H1 (cell line): Measurements from ENCODE around the gene CBLN1. TPM values are rescaled to one million over a fixed set of nuclear protein-coding genes. Genes with fewer than 3 reads are reported as not detected.

Source experiments
- CTCF ChIA-PET: fragments of 300-600 bp; sonication (Branson Sonifier 250); formaldehyde crosslinking; loops from one replicate; lab custom pipeline; 2021; ENCODE audit not compliant: partially characterized antibody; lab: Charles Lee
- POLR2A ChIA-PET: fragments of 300-600 bp; sonication (Branson Sonifier 250); formaldehyde crosslinking; loops from one replicate; lab custom pipeline; 2021; ENCODE audit warnings: inconsistent platforms; ENCODE audit not compliant: partially characterized antibody; lab: Charles Lee
- DNase-seq, 2 experiments: peaks; one replicate each; pipeline versions ENCODE4 v3.0.0 to v3.0.0-alpha.2; 2010 to 2022; ENCODE audit warnings: low spot score in 2 of 2, low read depth in 1 of 2, mixed read lengths in 1 of 2
- FAIRE-seq: peaks from 2 replicates; lab custom pipeline; 2011; peaks lifted over from hg19 to GRCh38; lab: Jason Lieb, UNC
- H2AFZ ChIP-seq: 2 replicates; pipeline ENCODE4 v1.8.1; 2012; ENCODE audit warnings: low read length, inconsistent platforms
- H2AK5ac ChIP-seq: 2 replicates; pipeline ENCODE4 v1.6.1; 2013; ENCODE audit warnings: low read depth, low read length
- H2BK120ac ChIP-seq: replicated peaks from 2 replicates; pipeline ENCODE3; 2013; ENCODE audit warnings: low read depth, low read length, inconsistent platforms
- H2BK12ac ChIP-seq: 2 replicates; pipeline ENCODE4 v1.6.1; 2013; ENCODE audit warnings: low read depth, low read length
- H2BK15ac ChIP-seq: 2 replicates; pipeline ENCODE4 v1.6.1; 2013; ENCODE audit warnings: low read length
- H2BK20ac ChIP-seq: 2 replicates; pipeline ENCODE4 v1.6.1; 2013; ENCODE audit warnings: low read length
- H2BK5ac ChIP-seq: 2 replicates; pipeline ENCODE4 v1.6.1; 2013; ENCODE audit warnings: low read depth, low read length
- H3K14ac ChIP-seq: 2 replicates; pipeline ENCODE4 v1.6.1; 2013; ENCODE audit warnings: inconsistent platforms; ENCODE audit not compliant: insufficient read length
- H3K18ac ChIP-seq: 2 replicates; pipeline ENCODE4 v1.6.1; 2013; ENCODE audit warnings: low read length; ENCODE audit errors: extremely low read depth
- H3K23ac ChIP-seq: 2 replicates; pipeline ENCODE4 v1.6.1; 2013; ENCODE audit warnings: inconsistent platforms; ENCODE audit not compliant: insufficient read length
- H3K23me2 ChIP-seq: 2 replicates; pipeline ENCODE4 v1.6.1; 2013; ENCODE audit warnings: low read depth, low read length
- H3K27ac ChIP-seq: 2 replicates; pipeline ENCODE4 v1.6.1; 2011; ENCODE audit warnings: low read depth, low read length, inconsistent platforms
- H3K27me3 ChIP-seq, 4 experiments: replicated peaks in 1 of 4; 1 replicate in 1 of 4; 2 replicates in 3 of 4; pipeline versions ENCODE4 v1.6.1 to v1.8.1; 2011 to 2013; ENCODE audit warnings: low read length in 3 of 4, mild to moderate bottlenecking in 3 of 4, inconsistent platforms in 2 of 4, mixed read lengths in 2 of 4, moderate library complexity in 1 of 4; ENCODE audit not compliant: control insufficient read depth in 3 of 4, insufficient read depth in 3 of 4; ENCODE audit errors: extremely low read depth in 1 of 4
- H3K36me3 ChIP-seq, 4 experiments: 2 replicates each; pipeline versions ENCODE4 v1.6.1 to v1.8.1; 2011 to 2013; ENCODE audit warnings: mild to moderate bottlenecking in 4 of 4, low read length in 3 of 4, moderate library complexity in 2 of 4, control low read depth in 1 of 4, inconsistent platforms in 1 of 4; ENCODE audit not compliant: insufficient read depth in 4 of 4, control insufficient read depth in 2 of 4
- H3K4ac ChIP-seq: replicated peaks from 2 replicates; pipeline ENCODE3; 2013; ENCODE audit warnings: low read length, low read depth, mixed read lengths, inconsistent platforms; ENCODE audit not compliant: insufficient read length
- H3K4me1 ChIP-seq, 4 experiments: replicated peaks in 1 of 4; 1 replicate in 1 of 4; 2 replicates in 3 of 4; pipeline versions ENCODE4 v1.6.1 to v1.8.1; 2011 to 2013; ENCODE audit warnings: low read length in 3 of 4, inconsistent platforms in 2 of 4, mixed read lengths in 1 of 4; ENCODE audit not compliant: insufficient read depth in 4 of 4, control insufficient read depth in 3 of 4
- H3K4me2 ChIP-seq, 2 experiments: 2 replicates each; pipeline versions ENCODE4 v1.6.1 to v1.8.1; 2011 to 2013; ENCODE audit warnings: low read depth in 2 of 2, low read length in 2 of 2, control low read depth in 1 of 2, inconsistent platforms in 1 of 2, mild to moderate bottlenecking in 1 of 2; ENCODE audit not compliant: insufficient read depth in 1 of 2
- H3K4me3 ChIP-seq, 4 experiments: fragments of 200-600, 300-600 bp in 1 of 4; sonication (generic), shearing (Covaris generic), sonication (Bioruptor Twin) in 1 of 4; 2 replicates each; pipeline versions ENCODE4 v1.5.1 to v1.8.1; 2011 to 2016; ENCODE audit warnings: low read length in 4 of 4, low read depth in 3 of 4, control low read depth in 2 of 4, inconsistent platforms in 2 of 4, mild to moderate bottlenecking in 2 of 4, mixed read lengths in 1 of 4, moderate library complexity in 1 of 4; ENCODE audit not compliant: insufficient read depth in 2 of 4; ENCODE audit errors: extremely low read depth in 1 of 4
- H3K56ac ChIP-seq: replicated peaks from 2 replicates; pipeline ENCODE3; 2013; ENCODE audit warnings: low read depth, mild to moderate bottlenecking, mixed read lengths, low read length, inconsistent platforms; ENCODE audit not compliant: insufficient read length
- H3K79me1 ChIP-seq: 2 replicates; pipeline ENCODE4 v1.6.1; 2013; ENCODE audit warnings: low read depth, low read length, control low read depth
- H3K79me2 ChIP-seq, 2 experiments: 2 replicates each; pipeline versions ENCODE4 v1.6.1 to v1.8.1; 2012 to 2013; ENCODE audit warnings: low read length in 2 of 2, mild to moderate bottlenecking in 2 of 2, inconsistent platforms in 1 of 2; ENCODE audit not compliant: insufficient read depth in 2 of 2, control insufficient read depth in 1 of 2
- H3K9ac ChIP-seq, 4 experiments: replicated peaks in 1 of 4; 1 replicate in 1 of 4; 2 replicates in 3 of 4; pipeline versions ENCODE4 v1.6.1 to v1.8.1; 2011 to 2013; ENCODE audit warnings: low read depth in 3 of 4, low read length in 3 of 4, control low read depth in 2 of 4, mild to moderate bottlenecking in 2 of 4, moderate library complexity in 2 of 4, inconsistent platforms in 1 of 4; ENCODE audit errors: extremely low read depth in 1 of 4
- H3K9me3 ChIP-seq, 2 experiments: 2 replicates each; pipeline versions ENCODE4 v1.6.1 to v1.8.1; 2012 to 2013; ENCODE audit warnings: mild to moderate bottlenecking in 2 of 2, moderate library complexity in 2 of 2, control low read depth in 1 of 2, inconsistent platforms in 1 of 2, low read depth in 1 of 2, low read length in 1 of 2, mixed read lengths in 1 of 2; ENCODE audit not compliant: insufficient read depth in 2 of 2
- H4K20me1 ChIP-seq, 2 experiments: replicated peaks in 1 of 2; 2 replicates each; pipeline versions ENCODE3 to v1.8.1; 2011 to 2013; ENCODE audit warnings: inconsistent platforms in 2 of 2, low read length in 2 of 2, mild to moderate bottlenecking in 1 of 2; ENCODE audit not compliant: insufficient read depth in 2 of 2, control insufficient read depth in 1 of 2
- H4K5ac ChIP-seq: 2 replicates; pipeline ENCODE4 v1.6.1; 2013; ENCODE audit warnings: low read length, low read depth, mixed read lengths, inconsistent platforms; ENCODE audit not compliant: insufficient read length
- H4K8ac ChIP-seq: 2 replicates; pipeline ENCODE4 v1.8.0; 2013; ENCODE audit warnings: mild to moderate bottlenecking, moderate library complexity, low read length, inconsistent platforms; ENCODE audit not compliant: insufficient read depth; ENCODE audit errors: extremely low read depth
- H4K91ac ChIP-seq: replicated peaks from 2 replicates; pipeline ENCODE3; 2013; ENCODE audit warnings: low read length, mixed read lengths, inconsistent platforms; ENCODE audit not compliant: insufficient read length
- BRCA1 ChIP-seq: IDR thresholded peaks from 2 replicates; pipeline ENCODE4 v1.6.1; 2012; ENCODE audit warnings: low read depth, low read length, improper control_type of control experiment
- E2F6 ChIP-seq: IDR thresholded peaks from 2 replicates; pipeline ENCODE4 v1.6.1; 2012; ENCODE audit warnings: inconsistent platforms
- EP300 ChIP-seq, 2 experiments: IDR thresholded peaks; 1 replicate in 1 of 2; 2 replicates in 1 of 2; pipeline ENCODE4 v1.6.1; 2011 to 2012; ENCODE audit warnings: low read depth in 2 of 2, low read length in 2 of 2, mild to moderate bottlenecking in 2 of 2, borderline replicate concordance in 1 of 2, inconsistent platforms in 1 of 2, moderate library complexity in 1 of 2
- POLR2A ChIP-seq, 2 experiments: IDR thresholded peaks; 1 replicate in 1 of 2; 2 replicates in 1 of 2; pipeline ENCODE4 v1.6.1; 2011; ENCODE audit warnings: low read depth in 2 of 2, low read length in 2 of 2, mild to moderate bottlenecking in 2 of 2; ENCODE audit errors: control extremely low read depth in 1 of 2
- POLR2AphosphoS5 ChIP-seq: IDR thresholded peaks from 2 replicates; pipeline ENCODE4 v1.6.1; 2011; ENCODE audit warnings: low read depth, low read length
- POU5F1 ChIP-seq: IDR thresholded peaks from 2 replicates; pipeline ENCODE4 v1.6.1; 2011; ENCODE audit warnings: low read depth, mild to moderate bottlenecking, low read length, moderate library complexity
- RBBP5 ChIP-seq: IDR thresholded peaks from 2 replicates; pipeline ENCODE4 v1.7.1; 2012; ENCODE audit warnings: low read depth, mild to moderate bottlenecking, inconsistent platforms, low read length, moderate library complexity, borderline replicate concordance
- RXRA ChIP-seq: IDR thresholded peaks from 2 replicates; pipeline ENCODE4 v1.6.1; 2011; ENCODE audit warnings: low read depth, mild to moderate bottlenecking, low read length, moderate library complexity; ENCODE audit not compliant: insufficient read depth
- TAF7 ChIP-seq: optimal IDR thresholded peaks from 2 replicates; pipeline ENCODE3; 2011; ENCODE audit warnings: low read depth, mild to moderate bottlenecking, inconsistent platforms, low read length, moderate library complexity, borderline replicate concordance
- TBP ChIP-seq: IDR thresholded peaks from 2 replicates; pipeline ENCODE4 v1.6.1; 2011; ENCODE audit warnings: low read depth, low read length, improper control_type of control experiment
- ZNF274 ChIP-seq: IDR thresholded peaks from 2 replicates; pipeline ENCODE4 v1.7.0; 2012; ENCODE audit warnings: low read length, borderline replicate concordance; ENCODE audit errors: extremely low read depth
- WGBS, 2 experiments: shearing (Covaris generic) in 1 of 2; methylation state at CpG; one replicate each; pipeline versions ENCODE4 v1.1.6 to v1.1.7; 2013 to 2015; ENCODE audit warnings: low lambda C conversion rate in 2 of 2, mixed read lengths in 2 of 2, inconsistent platforms in 1 of 2, low coverage in 1 of 2, missing lambda C conversion rate in 1 of 2; ENCODE audit not compliant: insufficient replicate concordance in 2 of 2, insufficient coverage in 1 of 2, insufficient read length in 1 of 2; ENCODE audit errors: extremely low coverage in 1 of 2, missing lambda C conversion rate in 1 of 2; 5-methylcytosine and 5-hydroxymethylcytosine counted together
- polyA plus RNA-seq, 7 experiments: library from polyadenylated mRNA; depleted of rRNA in 3 of 7; stranded (reverse) in 5 of 7; unstranded in 2 of 7; fragments of >200 nt in 5 of 7; fragments of 200-250 nt in 2 of 7; gene quantifications; 1 replicate in 5 of 7; 2 replicates in 1 of 7; 4 replicates in 1 of 7; pipeline versions ENCODE4 v1.2.1 to v1.2.3, GENCODE V29; 2011 to 2013; ENCODE audit warnings: missing spikeins in 2 of 7, mixed read lengths in 2 of 7
- total RNA-seq: library from RNA; stranded (reverse); fragmentation: NEBNext Ultra II Directional; extraction: Animal tissue kit (Norgen Biotek cat#: 25700); gene quantifications from 2 replicates; pipeline ENCODE4 v1.2.1, GENCODE V29; 2021
- TF ChIP-seq, protein P1 (sequence below): IDR thresholded peaks from 2 replicates; pipeline ENCODE4 v1.6.1; 2011; ENCODE audit warnings: low read depth, mild to moderate bottlenecking, low read length; ENCODE audit not compliant: insufficient read depth

The CBLN1 gene
- total and polyA plus RNA-seq, 2 of the 8 experiments (the other 6 are each of a cell fraction or from before 2014, with no cell fraction given): 0.97 to 7.1 TPM

DNA sequence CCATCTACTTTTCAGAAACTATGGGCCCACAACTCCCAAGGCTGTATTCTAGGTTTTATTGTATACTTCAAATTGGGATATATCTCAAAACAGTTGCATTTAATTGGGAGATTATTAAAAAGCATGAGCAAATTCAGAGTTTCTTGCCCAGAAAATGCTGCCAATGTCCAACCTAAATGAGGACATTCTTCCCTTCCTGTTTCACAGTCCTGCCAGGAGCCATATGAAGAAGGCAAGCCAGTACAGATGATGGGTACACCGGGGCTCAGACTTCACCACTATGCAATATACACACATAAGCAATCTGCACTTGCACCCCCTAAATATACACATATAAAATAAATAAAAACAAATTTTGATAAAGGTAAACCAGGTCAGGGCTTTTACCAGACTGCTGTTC is 34.0 kb upstream of the CBLN1 start:
- Histone ChIP-seq H3K4me3 (no peak overlapping the region), H3K4ac (no peak overlapping the region), H2BK20ac (no peak overlapping the region), H3K27me3 (no peaks in the 10 kb centered on the region; a peak in 1 of 7 replicates), H3K23me2 (peaks cover 1% of the 10 kb centered on the region; the same call in 1 of the 2 replicates), H2BK120ac (no peak overlapping the region), H3K4me1 (peaks cover 0 to 7% (median 2%) of the 10 kb centered on the region in 4 experiments; a peak in 3 of 7 replicates), H2BK5ac (no peak overlapping the region), H2BK15ac (no peak overlapping the region), H3K23ac (no peak overlapping the region), H3K18ac (no peak overlapping the region), H4K5ac (no peak overlapping the region), H3K14ac (no peak overlapping the region), H3K36me3 (no peaks in the 10 kb centered on the region), H2AFZ (no peak overlapping the region), H4K91ac (no peak overlapping the region), H3K4me2 (no peak overlapping the region), H4K8ac (no peak overlapping the region), H3K27ac (no peak overlapping the region), H3K79me2 (no peaks in the 10 kb centered on the region), H4K20me1 (no peaks in the 10 kb centered on the region), H3K9ac (no peak overlapping the region), H2AK5ac (no peak overlapping the region), H3K79me1 (no peaks in the 10 kb centered on the region), H3K56ac (no peak overlapping the region), H3K9me3 (no peaks in the 10 kb centered on the region), H2BK12ac (no peak overlapping the region)
- FAIRE-seq: no peak
- no peak for DNase-seq
- WGBS, 2 experiments: 96% methylated on average over 1 of the region's 1 CpG; no CpG with 5 or more reads in 1 of the 2 experiments
- CTCF ChIA-PET: interaction anchor here (0.7 kb wide), 1 partner anchor 22 kb away, joined by 3 read pairs; no protein-coding TSS in a partner anchor
- POLR2A ChIA-PET: no interaction called here
- TF ChIP-seq RXRA: no peak
- TF ChIP-seq ZNF274: no peak
- no peak for TF ChIP-seq EP300 (IDR thresholded peaks at IDR 0.05; ENCODE audit: borderline replicate concordance in 1 of 2, low read depth in 2 of 2, low read length in 2 of 2)
- TF ChIP-seq TAF7: no peak
- no peak for TF ChIP-seq E2F6
- TF ChIP-seq TBP: no peak
- no peak for TF ChIP-seq POLR2A (IDR thresholded peaks at IDR 0.05; ENCODE audit: control extremely low read depth in 1 of 2, low read depth in 2 of 2, low read length in 2 of 2)
- TF ChIP-seq, protein P1, sequence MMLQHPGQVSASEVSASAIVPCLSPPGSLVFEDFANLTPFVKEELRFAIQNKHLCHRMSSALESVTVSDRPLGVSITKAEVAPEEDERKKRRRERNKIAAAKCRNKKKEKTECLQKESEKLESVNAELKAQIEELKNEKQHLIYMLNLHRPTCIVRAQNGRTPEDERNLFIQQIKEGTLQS: no peak
- TF ChIP-seq POLR2AphosphoS5: no peak
- TF ChIP-seq POU5F1: no peak
- TF ChIP-seq RBBP5: no peak
- TF ChIP-seq BRCA1: no peak
